ENCODE measurements around the gene PTPRE.

- TF ChIP-seq CTCF (conservative IDR thresholded peaks at IDR 0.05; ENCODE audit: low read length) (no peak), EZH2phosphoT487 (IDR thresholded peaks at IDR 0.05; ENCODE audit: borderline replicate concordance) (no peak)
These were observed 151.3 kb downstream of the PTPRE start for GRCh38 chr10:128058106-128058749.

All from Loucy (cell line).